Measurements from ENCODE around the gene PPP1R9B. TPM values are rescaled to one million over a fixed set of nuclear protein-coding genes. Genes with fewer than 3 reads are reported as not detected.

PPP1R9B gene
- total RNA-seq, 1 donor from 2014 or later, result 73.6 TPM

DNA sequence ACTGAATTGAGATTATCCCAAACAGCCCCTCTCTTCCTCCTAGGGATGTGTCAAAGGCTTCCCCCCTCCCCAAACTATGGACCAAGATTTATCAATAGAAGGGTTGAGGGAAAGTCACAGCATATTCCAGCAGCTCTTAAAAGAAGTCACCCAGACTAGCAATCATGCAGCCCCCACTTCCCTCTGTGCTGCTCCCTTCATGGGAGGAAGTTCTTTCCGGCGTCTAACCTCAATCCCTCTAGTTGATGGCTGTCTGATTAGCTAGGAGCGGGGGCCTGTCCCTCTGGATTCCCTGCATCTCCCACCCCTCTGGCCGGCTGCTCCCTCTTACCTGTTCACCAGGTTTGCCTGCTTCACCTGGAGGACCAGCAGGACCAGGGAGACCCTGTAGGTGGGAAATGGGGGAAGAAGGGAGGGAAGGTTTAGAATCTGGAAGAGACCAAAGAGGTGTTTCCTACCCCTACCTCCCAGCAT is 41.7 kb upstream of the PPP1R9B start:
- no peak overlapping the region for H2AFZ ChIP-seq (ENCODE audit: low read depth, low read length)
- H3K79me2 ChIP-seq (ENCODE audit: insufficient read depth, low read length), result peaks cover 78% of the 10 kb centered on the region
- H3K4me1 Mint-ChIP-seq (ENCODE audit: low read depth, unreplicated experiment), result peaks cover 59% of the 10 kb centered on the region
- peaks cover 85% of the 10 kb centered on the region for H3K4me1 ChIP-seq (ENCODE audit: insufficient read depth, low read length)
- H3K4me3 ChIP-seq (ENCODE audit: insufficient read depth, low read depth, low read length), result no peak overlapping the region
- TF ChIP-seq EZH2 (IDR thresholded peaks at IDR 0.05; ENCODE audit: insufficient read depth, low read length), result no peak
- TF ChIP-seq, protein P1, sequence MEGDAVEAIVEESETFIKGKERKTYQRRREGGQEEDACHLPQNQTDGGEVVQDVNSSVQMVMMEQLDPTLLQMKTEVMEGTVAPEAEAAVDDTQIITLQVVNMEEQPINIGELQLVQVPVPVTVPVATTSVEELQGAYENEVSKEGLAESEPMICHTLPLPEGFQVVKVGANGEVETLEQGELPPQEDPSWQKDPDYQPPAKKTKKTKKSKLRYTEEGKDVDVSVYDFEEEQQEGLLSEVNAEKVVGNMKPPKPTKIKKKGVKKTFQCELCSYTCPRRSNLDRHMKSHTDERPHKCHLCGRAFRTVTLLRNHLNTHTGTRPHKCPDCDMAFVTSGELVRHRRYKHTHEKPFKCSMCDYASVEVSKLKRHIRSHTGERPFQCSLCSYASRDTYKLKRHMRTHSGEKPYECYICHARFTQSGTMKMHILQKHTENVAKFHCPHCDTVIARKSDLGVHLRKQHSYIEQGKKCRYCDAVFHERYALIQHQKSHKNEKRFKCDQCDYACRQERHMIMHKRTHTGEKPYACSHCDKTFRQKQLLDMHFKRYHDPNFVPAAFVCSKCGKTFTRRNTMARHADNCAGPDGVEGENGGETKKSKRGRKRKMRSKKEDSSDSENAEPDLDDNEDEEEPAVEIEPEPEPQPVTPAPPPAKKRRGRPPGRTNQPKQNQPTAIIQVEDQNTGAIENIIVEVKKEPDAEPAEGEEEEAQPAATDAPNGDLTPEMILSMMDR (IDR thresholded peaks at IDR 0.05; ENCODE audit: insufficient read depth, low read depth, low read length), result no peak
- H4K20me1 ChIP-seq (ENCODE audit: insufficient read depth, low read length), result peaks cover 99% of the 10 kb centered on the region
- H3K27ac Mint-ChIP-seq (ENCODE audit: unreplicated experiment), result peak overlapping the region; percentile 97
- H3K9ac ChIP-seq (ENCODE audit: low read length), result peak overlapping the region; percentile 61
- H3K4me3 Mint-ChIP-seq (ENCODE audit: unreplicated experiment), result peak overlapping the region; percentile 40
- no peaks in the 10 kb centered on the region for H3K27me3 ChIP-seq (ENCODE audit: insufficient read depth, low read length)
- peak overlapping the region; percentile 79 for H3K27ac ChIP-seq (ENCODE audit: low read depth, low read length)
- H3K4me2 ChIP-seq (ENCODE audit: low read length), result peak overlapping the region; percentile 32
- DNase-seq (ENCODE audit: low read depth), result no peak
- H3K36me3 ChIP-seq (ENCODE audit: insufficient read depth, low read length), result peaks cover 88% of the 10 kb centered on the region
- H3K27me3 Mint-ChIP-seq (ENCODE audit: low read depth, unreplicated experiment), result no peaks in the 10 kb centered on the region
- no peaks in the 10 kb centered on the region for H3K9me3 Mint-ChIP-seq (ENCODE audit: unreplicated experiment)
- H3K36me3 Mint-ChIP-seq (ENCODE audit: low read depth, unreplicated experiment), result peaks cover 37% of the 10 kb centered on the region
- H3K9me3 ChIP-seq (ENCODE audit: insufficient read depth, low read depth, low read length), result no peaks in the 10 kb centered on the region
- FAIRE-seq, result no peak

DNA sequence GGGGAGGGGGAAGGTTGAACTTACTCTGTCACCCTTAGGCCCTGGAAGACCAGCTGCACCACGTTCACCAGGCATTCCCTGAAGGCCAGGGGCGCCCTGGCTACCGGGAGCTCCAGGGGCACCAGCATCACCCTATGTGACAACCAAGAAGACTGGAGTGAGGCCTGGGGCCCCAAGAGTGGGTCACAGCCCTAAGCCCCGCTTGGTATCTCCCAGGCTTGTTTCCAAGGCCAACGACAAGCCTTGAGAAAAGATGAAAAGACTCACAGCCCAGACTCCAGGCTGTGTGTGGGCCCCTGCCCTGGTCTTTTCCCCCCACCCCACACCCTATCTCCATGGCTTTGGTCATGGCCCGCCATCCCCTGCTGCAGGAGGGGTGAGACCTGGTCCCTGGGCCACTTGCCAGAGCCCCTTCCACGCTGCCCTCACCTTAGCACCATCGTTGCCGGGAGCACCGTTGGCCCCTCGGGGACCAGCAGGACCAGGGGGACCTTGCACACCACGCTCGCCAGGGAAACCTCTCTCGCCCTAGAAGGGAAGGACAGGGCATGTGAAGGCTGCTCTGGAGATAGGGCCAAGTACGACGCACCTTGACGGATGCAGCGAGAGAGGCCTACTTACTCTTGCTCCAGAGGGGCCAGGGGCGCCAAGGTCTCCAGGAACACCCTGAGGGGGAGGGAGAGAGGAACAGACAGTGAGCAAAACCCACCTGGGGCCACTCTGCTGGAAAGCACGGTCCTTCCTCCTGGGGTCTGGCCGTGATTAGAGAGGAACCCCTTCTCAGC is 41.1 kb upstream of the PPP1R9B start:
- FAIRE-seq (no peak), DNase-seq (ENCODE audit: low read depth) (peak; percentile 50)
- H3K36me3 ChIP-seq (ENCODE audit: insufficient read depth, low read length), result peaks cover 88% of the 10 kb centered on the region
- Mint-ChIP-seq H3K9me3 (ENCODE audit: unreplicated experiment) (no peaks in the 10 kb centered on the region), H3K27ac (ENCODE audit: unreplicated experiment) (peak overlapping the region; percentile 97), H3K36me3 (ENCODE audit: low read depth, unreplicated experiment) (peaks cover 34% of the 10 kb centered on the region), H3K27me3 (ENCODE audit: low read depth, unreplicated experiment) (no peaks in the 10 kb centered on the region), H3K4me1 (ENCODE audit: low read depth, unreplicated experiment) (peaks cover 56% of the 10 kb centered on the region), H3K4me3 (ENCODE audit: unreplicated experiment) (peak overlapping the region; percentile 73)
- peak overlapping the region; percentile 79 for H3K27ac ChIP-seq (ENCODE audit: low read depth, low read length)
- no peak overlapping the region for H2AFZ ChIP-seq (ENCODE audit: low read depth, low read length)
- peaks cover 85% of the 10 kb centered on the region for H3K4me1 ChIP-seq (ENCODE audit: insufficient read depth, low read length)
- no peaks in the 10 kb centered on the region for H3K9me3 ChIP-seq (ENCODE audit: insufficient read depth, low read depth, low read length)
- peaks cover 73% of the 10 kb centered on the region for H3K79me2 ChIP-seq (ENCODE audit: insufficient read depth, low read length)
- H4K20me1 ChIP-seq (ENCODE audit: insufficient read depth, low read length), result peaks cover 99% of the 10 kb centered on the region
- H3K9ac ChIP-seq (ENCODE audit: low read length), result peak overlapping the region; percentile 61
- peak overlapping the region; percentile 32 for H3K4me2 ChIP-seq (ENCODE audit: low read length)
- H3K4me3 ChIP-seq (ENCODE audit: insufficient read depth, low read depth, low read length), result no peak overlapping the region
- H3K27me3 ChIP-seq (ENCODE audit: insufficient read depth, low read length), result no peaks in the 10 kb centered on the region
- TF ChIP-seq, protein P1 (IDR thresholded peaks at IDR 0.05; ENCODE audit: insufficient read depth, low read depth, low read length), result no peak
- TF ChIP-seq EZH2 (IDR thresholded peaks at IDR 0.05; ENCODE audit: insufficient read depth, low read length), result no peak

All from astrocyte (in vitro differentiated cells and primary cell).